Tibial artery (tissue), 4 donors: ENCODE measurements around the gene SLIT3.

ENCODE experiments used
- DNase-seq, 2 donors: peaks; one replicate each; pipeline ENCODE4 v3.0.0-alpha.2; 2019
- H3K27ac ChIP-seq, 2 donors: fragments of 200-600 bp; sonication (generic) in 1 of 2; 1 replicate in 1 of 2; 2 replicates in 1 of 2; pipeline ENCODE4 v1.5.1; 2018 to 2019; ENCODE audit warnings: mild to moderate bottlenecking in 1 of 2
- H3K27me3 ChIP-seq, 2 donors: fragments of 200-600 bp; sonication (generic) in 1 of 2; one replicate each; pipeline versions ENCODE4 v1.5.1 to v1.6.0; 2016 to 2019
- H3K36me3 ChIP-seq, 3 donors: fragments of 200-600 bp; sonication (generic) in 2 of 3; one replicate each; pipeline ENCODE4 v1.5.1; 2016 to 2019; ENCODE audit warnings: mild to moderate bottlenecking in 2 of 3
- H3K4me1 ChIP-seq, 4 donors: fragments of 200-600 bp; sonication (generic) in 2 of 4; 1 replicate in 3 of 4; 2 replicates in 1 of 4; pipeline ENCODE4 v1.5.1; 2016 to 2019
- H3K4me3 ChIP-seq, 2 donors: fragments of 200-600 bp; sonication (generic) in 1 of 2; 1 replicate in 1 of 2; 2 replicates in 1 of 2; pipeline ENCODE4 v1.5.1; 2018 to 2019; ENCODE audit warnings: mild to moderate bottlenecking in 2 of 2
- H3K9me3 ChIP-seq, 3 donors: fragments of 200-600 bp; sonication (generic) in 1 of 3; one replicate each; pipeline ENCODE4 v1.5.1; 2016 to 2019
- CTCF ChIP-seq, 2 experiments: fragments of 200-600 bp in 1 of 2; fragments of 450-650 bp in 1 of 2; IDR thresholded peaks; one replicate each; pipeline ENCODE4 v1.5.1; 2017 to 2019; ENCODE audit warnings: antibody characterized with exemption in 2 of 2, mild to moderate bottlenecking in 1 of 2, moderate library complexity in 1 of 2
- intact Hi-C: fragments of 100-400 bp; cut with DNase I; formaldehyde crosslinking; loops from one replicate; pipeline ENCODE4 v1.15.0; 2023; ENCODE audit warnings: low total_unique reads

SLIT3 gene

GRCh38 chr5:169286572-169287300 is 14.2 kb downstream of the SLIT3 start:
- intact Hi-C loops = no loop called here
- peaks cover 0 to 64% (median 34%) of the 10 kb centered on the region in 4 donors for H3K4me1 ChIP-seq
- peak; percentile 35 to 73 for DNase-seq
- H3K36me3 ChIP-seq = no peaks in the 10 kb centered on the region
- no peaks in the 10 kb centered on the region for H3K9me3 ChIP-seq
- H3K27me3 ChIP-seq = no peaks in the 10 kb centered on the region
- no peak for TF ChIP-seq CTCF (IDR thresholded peaks at IDR 0.05)
- no peak overlapping the region for H3K4me3 ChIP-seq
- peak overlapping the region; percentile 58 to 81 for H3K27ac ChIP-seq

- Histone ChIP-seq H3K27me3 (no peaks in the 10 kb centered on the region), H3K4me1 (peaks cover 0 to 56% (median 31%) of the 10 kb centered on the region in 4 donors), H3K27ac (no peak overlapping the region), H3K4me3 (no peak overlapping the region), H3K9me3 (no peaks in the 10 kb centered on the region), H3K36me3 (no peaks in the 10 kb centered on the region)
- TF ChIP-seq CTCF (IDR thresholded peaks at IDR 0.05) = no peak
- intact Hi-C loops = no loop called here
- DNase-seq = no peak
Measured at GRCh38 chr5:169283887-169284286, 17.1 kb downstream of the SLIT3 start.

- TF ChIP-seq CTCF (IDR thresholded peaks at IDR 0.05) = no peak
- Histone ChIP-seq H3K4me1 (peaks cover 0 to 33% (median 16%) of the 10 kb centered on the region in 4 donors), H3K27ac (peak overlapping the region in 1 of 2 donors; percentile 1), H3K9me3 (no peaks in the 10 kb centered on the region), H3K36me3 (no peaks in the 10 kb centered on the region), H3K27me3 (no peaks in the 10 kb centered on the region), H3K4me3 (no peak overlapping the region)
- DNase-seq = no peak
- intact Hi-C loops = no loop called here
Measured at GRCh38 chr5:169281625-169282024, 19.3 kb downstream of the SLIT3 start.

GRCh38 chr5:169280696-169281095 is 20.2 kb downstream of the SLIT3 start:
- Histone ChIP-seq H3K4me3 (no peak overlapping the region), H3K4me1 (peaks cover 0 to 26% (median 11%) of the 10 kb centered on the region in 4 donors), H3K36me3 (peaks cover 0 to 3% (median 0%) of the 10 kb centered on the region in 3 donors), H3K9me3 (no peaks in the 10 kb centered on the region), H3K27me3 (no peaks in the 10 kb centered on the region), H3K27ac (no peak overlapping the region)
- intact Hi-C loops = no loop called here
- no peak for TF ChIP-seq CTCF (IDR thresholded peaks at IDR 0.05)
- DNase-seq = no peak

GRCh38 chr5:169280286-169280685 is 20.7 kb downstream of the SLIT3 start:
- Histone ChIP-seq H3K27me3 (no peaks in the 10 kb centered on the region), H3K9me3 (no peaks in the 10 kb centered on the region), H3K4me1 (peaks cover 0 to 26% (median 11%) of the 10 kb centered on the region in 4 donors), H3K36me3 (peaks cover 0 to 4% (median 0%) of the 10 kb centered on the region in 3 donors), H3K27ac (no peak overlapping the region), H3K4me3 (no peak overlapping the region)
- no peak for TF ChIP-seq CTCF (IDR thresholded peaks at IDR 0.05)
- DNase-seq = no peak
- intact Hi-C loops = no loop called here
